C4-2B (cell line): ENCODE results near the gene CNTNAP5.

ENCODE experiments used
- ZFX ChIP-seq: fragments of 450-650 bp; IDR thresholded peaks from 2 replicates; pipeline ENCODE4 v1.6.1; 2017
- TF ChIP-seq, protein P1 (sequence below): fragments of 450-650 bp; conservative IDR thresholded peaks from 2 replicates; pipeline ENCODE4 v1.5.1; 2017; ENCODE audit warnings: mild to moderate bottlenecking

DNA sequence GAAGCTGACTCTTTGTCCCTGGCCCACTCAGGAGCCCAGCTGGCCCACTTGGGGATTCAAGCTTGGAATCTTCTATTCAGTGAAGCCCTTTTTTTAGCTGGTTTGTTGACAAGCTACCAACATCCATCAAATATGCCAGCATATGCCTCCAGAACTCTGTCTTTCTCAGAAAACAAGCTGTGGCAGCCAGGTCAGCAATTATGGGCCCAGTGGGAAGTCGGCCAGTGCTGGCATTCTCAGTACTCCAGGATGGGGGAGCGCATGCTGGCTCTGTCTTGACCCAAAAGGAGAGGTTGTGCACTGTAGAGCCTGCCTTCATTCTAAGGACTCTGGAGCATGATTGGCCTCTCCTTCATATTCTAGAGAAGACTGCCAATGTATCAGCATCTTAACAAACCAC, 401.5 kb downstream of the CNTNAP5 start:
- TF ChIP-seq, protein P1, sequence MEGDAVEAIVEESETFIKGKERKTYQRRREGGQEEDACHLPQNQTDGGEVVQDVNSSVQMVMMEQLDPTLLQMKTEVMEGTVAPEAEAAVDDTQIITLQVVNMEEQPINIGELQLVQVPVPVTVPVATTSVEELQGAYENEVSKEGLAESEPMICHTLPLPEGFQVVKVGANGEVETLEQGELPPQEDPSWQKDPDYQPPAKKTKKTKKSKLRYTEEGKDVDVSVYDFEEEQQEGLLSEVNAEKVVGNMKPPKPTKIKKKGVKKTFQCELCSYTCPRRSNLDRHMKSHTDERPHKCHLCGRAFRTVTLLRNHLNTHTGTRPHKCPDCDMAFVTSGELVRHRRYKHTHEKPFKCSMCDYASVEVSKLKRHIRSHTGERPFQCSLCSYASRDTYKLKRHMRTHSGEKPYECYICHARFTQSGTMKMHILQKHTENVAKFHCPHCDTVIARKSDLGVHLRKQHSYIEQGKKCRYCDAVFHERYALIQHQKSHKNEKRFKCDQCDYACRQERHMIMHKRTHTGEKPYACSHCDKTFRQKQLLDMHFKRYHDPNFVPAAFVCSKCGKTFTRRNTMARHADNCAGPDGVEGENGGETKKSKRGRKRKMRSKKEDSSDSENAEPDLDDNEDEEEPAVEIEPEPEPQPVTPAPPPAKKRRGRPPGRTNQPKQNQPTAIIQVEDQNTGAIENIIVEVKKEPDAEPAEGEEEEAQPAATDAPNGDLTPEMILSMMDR, result no peak
- no peak for TF ChIP-seq ZFX
